Neuronal stem cell (in vitro differentiated cells): ENCODE data around the gene FRMPD4.

Experiments
- DNase-seq: peaks from one replicate; pipeline ENCODE4 v3.0.0-alpha.2; 2013; ENCODE audit warnings: low spot score
- H2AFZ ChIP-seq: one replicate; pipeline ENCODE4 v1.6.1; 2013; ENCODE audit warnings: mild to moderate bottlenecking, low read length, inconsistent platforms
- H2AK5ac ChIP-seq: 2 replicates; pipeline ENCODE4 v1.6.1; 2013; ENCODE audit warnings: low read depth, mild to moderate bottlenecking, inconsistent platforms, low read length, moderate library complexity, mixed read lengths
- H2BK120ac ChIP-seq: 2 replicates; pipeline ENCODE4 v1.6.1; 2013; ENCODE audit warnings: low read depth, mild to moderate bottlenecking, inconsistent platforms, low read length, moderate library complexity, mixed read lengths
- H2BK12ac ChIP-seq: one replicate; pipeline ENCODE4 v1.6.1; 2013; ENCODE audit warnings: low read length, inconsistent platforms
- H2BK15ac ChIP-seq: 2 replicates; pipeline ENCODE4 v1.6.1; 2013; ENCODE audit warnings: mild to moderate bottlenecking, low read length, inconsistent platforms, mixed read lengths
- H2BK5ac ChIP-seq: one replicate; pipeline ENCODE4 v1.6.1; 2013; ENCODE audit warnings: inconsistent platforms, mild to moderate bottlenecking, low read length, moderate library complexity
- H3K14ac ChIP-seq: one replicate; pipeline ENCODE4 v1.6.1; 2013; ENCODE audit warnings: low read length, inconsistent platforms
- H3K18ac ChIP-seq: 2 replicates; pipeline ENCODE4 v1.6.1; 2013; ENCODE audit warnings: low read length, inconsistent platforms
- H3K23ac ChIP-seq: 2 replicates; pipeline ENCODE4 v1.6.1; 2013; ENCODE audit warnings: low read depth, mild to moderate bottlenecking, mixed read lengths, low read length, inconsistent platforms; ENCODE audit not compliant: poor library complexity
- H3K27ac ChIP-seq: replicated peaks from 3 replicates; pipeline ENCODE4 v1.5.1; 2013; ENCODE audit warnings: low read length, inconsistent platforms
- H3K27me3 ChIP-seq, 3 experiments: 2 replicates each; pipeline ENCODE4 v1.6.1; 2013; ENCODE audit warnings: low read length in 3 of 3, mild to moderate bottlenecking in 2 of 3, inconsistent platforms in 1 of 3, low read depth in 1 of 3, mixed read lengths in 1 of 3, moderate library complexity in 1 of 3; ENCODE audit not compliant: control insufficient read depth in 3 of 3, insufficient read depth in 3 of 3
- H3K36me3 ChIP-seq, 2 donors: replicated peaks in 1 of 2; 2 replicates each; pipeline ENCODE4 v1.6.1; 2013; ENCODE audit warnings: low read length in 2 of 2; ENCODE audit not compliant: control insufficient read depth in 2 of 2, insufficient read depth in 2 of 2
- H3K4ac ChIP-seq: 2 replicates; pipeline ENCODE4 v1.6.1; 2013; ENCODE audit warnings: inconsistent platforms, mild to moderate bottlenecking, low read length, moderate library complexity
- H3K4me1 ChIP-seq, 2 donors: 1 replicate in 1 of 2; 2 replicates in 1 of 2; pipeline ENCODE4 v1.6.1; 2013; ENCODE audit warnings: low read length in 2 of 2, low read depth in 1 of 2; ENCODE audit not compliant: control insufficient read depth in 2 of 2, insufficient read depth in 1 of 2
- H3K4me2 ChIP-seq: one replicate; pipeline ENCODE4 v1.6.1; 2013; ENCODE audit warnings: mild to moderate bottlenecking, low read length, inconsistent platforms; ENCODE audit not compliant: insufficient read depth, poor library complexity, severe bottlenecking
- H3K4me3 ChIP-seq, 2 donors: 2 replicates each; pipeline ENCODE4 v1.5.1; 2013; ENCODE audit warnings: low read length in 2 of 2, mild to moderate bottlenecking in 2 of 2, inconsistent platforms in 1 of 2, moderate library complexity in 1 of 2
- H3K79me1 ChIP-seq: one replicate; pipeline ENCODE4 v1.6.1; 2013; ENCODE audit warnings: low read depth, mild to moderate bottlenecking, inconsistent platforms, low read length, moderate library complexity
- H3K9ac ChIP-seq: one replicate; pipeline ENCODE4 v1.6.1; 2013; ENCODE audit warnings: mild to moderate bottlenecking, low read depth, low read length, inconsistent platforms; ENCODE audit not compliant: poor library complexity
- H3K9me3 ChIP-seq, 2 donors: replicated peaks in 1 of 2; 2 replicates each; pipeline versions ENCODE3 to v1.6.1; 2013; ENCODE audit warnings: low read length in 2 of 2, mild to moderate bottlenecking in 2 of 2, inconsistent platforms in 1 of 2, low read depth in 1 of 2, mixed read lengths in 1 of 2, moderate library complexity in 1 of 2; ENCODE audit not compliant: control insufficient read depth in 2 of 2, insufficient read depth in 1 of 2
- H4K8ac ChIP-seq: one replicate; pipeline ENCODE4 v1.6.1; 2013; ENCODE audit warnings: low read depth, mild to moderate bottlenecking, inconsistent platforms, low read length, moderate library complexity
- H4K91ac ChIP-seq: one replicate; pipeline ENCODE4 v1.6.1; 2013; ENCODE audit warnings: low read length, low read depth, mild to moderate bottlenecking, inconsistent platforms; ENCODE audit not compliant: poor library complexity
- WGBS, 2 donors: extraction: QIAGEN DNeasy Blood & Tissue Kit; methylation state at CpG; one replicate each; pipeline ENCODE4 v1.1.7; 2013; ENCODE audit warnings: missing lambda C conversion rate in 2 of 2, mixed read lengths in 1 of 2; ENCODE audit not compliant: insufficient read length in 2 of 2, insufficient replicate concordance in 1 of 2; ENCODE audit errors: extremely low coverage in 2 of 2; 5-methylcytosine and 5-hydroxymethylcytosine counted together

The FRMPD4 gene

DNA sequence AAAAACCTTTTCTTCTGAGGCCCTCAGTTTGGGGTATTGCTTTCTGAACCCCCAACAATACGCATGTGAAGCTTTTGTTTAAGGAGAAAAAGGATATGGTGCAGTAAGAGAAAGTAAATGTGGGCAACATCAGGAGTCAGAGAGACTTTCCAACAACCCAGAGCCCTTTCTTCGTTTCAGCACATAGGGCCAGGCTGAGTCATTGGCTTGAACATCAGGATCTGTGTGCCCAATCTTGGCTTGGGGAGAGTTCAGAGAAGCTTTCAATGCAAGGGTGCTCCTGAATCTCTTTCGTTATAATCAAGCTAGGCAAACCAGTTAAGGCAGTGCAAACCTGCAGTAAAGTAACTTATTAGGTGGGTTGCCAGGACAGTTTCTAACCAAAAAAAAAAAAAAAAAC, 191.2 kb downstream of the FRMPD4 start:
- Histone ChIP-seq H2AK5ac (no peak overlapping the region), H2BK15ac (no peak overlapping the region), H4K91ac (no peak overlapping the region), H3K4me1 (no peaks in the 10 kb centered on the region), H3K4me2 (no peak overlapping the region), H3K18ac (no peak overlapping the region), H3K27me3 (no peaks in the 10 kb centered on the region), H2AFZ (no peak overlapping the region), H2BK12ac (no peak overlapping the region), H3K27ac (no peak overlapping the region), H3K36me3 (no peaks in the 10 kb centered on the region), H3K9ac (no peak overlapping the region), H3K9me3 (no peaks in the 10 kb centered on the region), H3K79me1 (no peaks in the 10 kb centered on the region), H3K4me3 (no peak overlapping the region), H3K23ac (no peak overlapping the region), H2BK5ac (no peak overlapping the region), H4K8ac (no peak overlapping the region), H3K4ac (no peak overlapping the region), H2BK120ac (no peak overlapping the region), H3K14ac (no peak overlapping the region)
- no peak for DNase-seq
- no CpG with 5 or more reads among the region's 3 CpGs for WGBS, 2 donors

DNA sequence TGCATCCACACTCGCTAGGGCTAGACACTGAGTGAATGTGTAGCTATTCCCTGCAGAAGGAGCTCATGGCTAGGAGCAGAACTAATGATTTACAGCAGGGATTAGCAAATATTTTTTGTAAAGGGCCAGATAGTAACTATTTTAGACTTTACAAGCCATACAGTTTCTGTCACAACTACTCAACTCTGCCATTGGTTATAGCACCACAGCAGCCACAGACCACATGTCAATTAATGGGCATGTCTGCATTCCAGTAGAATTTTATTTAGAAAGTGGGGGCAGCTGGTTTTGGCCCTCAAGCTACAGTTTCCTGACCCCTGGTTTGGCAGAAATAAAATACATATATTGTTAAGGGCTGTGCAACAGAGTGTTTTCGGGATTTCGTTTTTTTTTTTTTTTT, 192.6 kb downstream of the FRMPD4 start:
- H3K9me3 ChIP-seq, result no peaks in the 10 kb centered on the region
- DNase-seq, result no peak
- no peak overlapping the region for H3K4ac ChIP-seq
- WGBS, 2 donors, result no CpG with 5 or more reads among the region's 3 CpGs
- no peak overlapping the region for H3K18ac ChIP-seq
- no peak overlapping the region for H2AK5ac ChIP-seq
- no peak overlapping the region for H3K27ac ChIP-seq
- H2BK120ac ChIP-seq, result no peak overlapping the region
- no peaks in the 10 kb centered on the region for H3K36me3 ChIP-seq
- no peak overlapping the region for H3K23ac ChIP-seq
- no peak overlapping the region for H3K4me3 ChIP-seq
- no peak overlapping the region for H2AFZ ChIP-seq
- no peak overlapping the region for H4K8ac ChIP-seq
- no peaks in the 10 kb centered on the region for H3K4me1 ChIP-seq
- H3K9ac ChIP-seq, result no peak overlapping the region
- H3K14ac ChIP-seq, result no peak overlapping the region
- H3K4me2 ChIP-seq, result no peak overlapping the region
- no peaks in the 10 kb centered on the region for H3K27me3 ChIP-seq
- H3K79me1 ChIP-seq, result no peaks in the 10 kb centered on the region
- no peak overlapping the region for H2BK12ac ChIP-seq
- H2BK15ac ChIP-seq, result no peak overlapping the region
- no peak overlapping the region for H2BK5ac ChIP-seq
- H4K91ac ChIP-seq, result no peak overlapping the region

DNA sequence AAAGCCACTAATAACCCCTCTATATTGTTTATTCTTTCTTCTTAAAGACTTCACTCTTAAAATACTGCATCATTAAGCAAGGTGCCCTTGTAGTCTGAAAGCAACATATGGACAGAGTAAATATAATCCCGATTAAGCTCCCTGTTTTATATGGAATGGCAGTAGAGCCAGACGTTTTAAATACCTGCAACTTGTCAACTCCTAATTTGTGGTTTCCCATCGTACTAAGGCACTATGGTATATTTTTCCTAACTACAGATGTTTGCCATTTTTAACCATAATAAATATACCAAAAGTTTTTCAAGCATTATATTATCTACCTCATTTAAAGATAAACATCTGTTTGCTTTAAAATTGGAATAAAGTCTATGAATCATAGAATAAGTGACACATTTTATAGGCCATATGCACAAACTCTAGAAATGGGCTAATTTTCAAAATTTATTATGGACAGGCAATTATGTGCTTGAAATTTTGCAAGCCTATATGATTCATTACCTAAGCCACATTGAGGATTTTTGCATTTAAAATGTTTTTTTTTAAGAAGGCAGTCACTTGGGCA, 194.6 kb downstream of the FRMPD4 start:
- no peak overlapping the region for H3K4me2 ChIP-seq
- no peaks in the 10 kb centered on the region for H3K4me1 ChIP-seq
- no peak overlapping the region for H2BK15ac ChIP-seq
- H3K36me3 ChIP-seq, result no peaks in the 10 kb centered on the region
- no peak for DNase-seq
- H4K91ac ChIP-seq, result no peak overlapping the region
- no peak overlapping the region for H2AK5ac ChIP-seq
- H3K79me1 ChIP-seq, result no peaks in the 10 kb centered on the region
- no peak overlapping the region for H3K9ac ChIP-seq
- no CpG with 5 or more reads among the region's 3 CpGs for WGBS, 2 donors
- no peak overlapping the region for H2AFZ ChIP-seq
- no peak overlapping the region for H3K4me3 ChIP-seq
- no peak overlapping the region for H2BK5ac ChIP-seq
- H2BK120ac ChIP-seq, result no peak overlapping the region
- no peaks in the 10 kb centered on the region for H3K27me3 ChIP-seq
- no peak overlapping the region for H3K27ac ChIP-seq
- H2BK12ac ChIP-seq, result no peak overlapping the region
- H4K8ac ChIP-seq, result no peak overlapping the region
- no peaks in the 10 kb centered on the region for H3K9me3 ChIP-seq
- no peak overlapping the region for H3K23ac ChIP-seq
- no peak overlapping the region for H3K18ac ChIP-seq
- no peak overlapping the region for H3K4ac ChIP-seq
- H3K14ac ChIP-seq, result no peak overlapping the region

DNA sequence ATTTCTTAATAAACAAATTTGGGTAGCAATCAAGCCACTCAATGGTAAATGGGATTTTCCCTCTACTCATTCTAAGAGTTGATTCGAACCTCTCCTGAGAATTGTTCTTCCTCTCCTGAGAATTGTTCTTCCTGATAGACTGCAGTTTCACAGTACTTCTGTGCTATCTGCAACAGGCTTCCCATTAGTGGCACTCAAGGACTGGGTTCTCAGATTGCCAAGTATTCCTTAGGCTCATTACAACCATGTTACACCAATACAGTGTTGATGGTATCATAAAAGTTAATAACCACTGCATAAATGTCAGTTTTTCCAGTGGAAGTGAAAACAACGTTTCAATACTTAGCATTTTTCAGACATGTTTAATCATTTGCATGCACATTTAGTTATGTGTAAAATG, 201.6 kb downstream of the FRMPD4 start:
- Histone ChIP-seq H3K23ac (no peak overlapping the region), H2BK5ac (no peak overlapping the region), H2AFZ (no peak overlapping the region), H3K4me1 (no peaks in the 10 kb centered on the region), H3K4me3 (no peak overlapping the region), H2BK15ac (no peak overlapping the region), H3K18ac (no peak overlapping the region), H3K36me3 (no peaks in the 10 kb centered on the region), H3K9me3 (no peaks in the 10 kb centered on the region), H4K8ac (no peak overlapping the region), H3K27ac (no peak overlapping the region), H3K4me2 (no peak overlapping the region), H2AK5ac (no peak overlapping the region), H3K79me1 (no peaks in the 10 kb centered on the region), H2BK120ac (no peak overlapping the region), H4K91ac (no peak overlapping the region), H3K9ac (no peak overlapping the region), H3K14ac (no peak overlapping the region), H3K4ac (no peak overlapping the region), H2BK12ac (no peak overlapping the region), H3K27me3 (no peaks in the 10 kb centered on the region)
- DNase-seq, result no peak
- WGBS, 2 donors, result no CpG with 5 or more reads among the region's 2 CpGs
